ENCODE measurements around the gene GTF3C4.

DNA sequence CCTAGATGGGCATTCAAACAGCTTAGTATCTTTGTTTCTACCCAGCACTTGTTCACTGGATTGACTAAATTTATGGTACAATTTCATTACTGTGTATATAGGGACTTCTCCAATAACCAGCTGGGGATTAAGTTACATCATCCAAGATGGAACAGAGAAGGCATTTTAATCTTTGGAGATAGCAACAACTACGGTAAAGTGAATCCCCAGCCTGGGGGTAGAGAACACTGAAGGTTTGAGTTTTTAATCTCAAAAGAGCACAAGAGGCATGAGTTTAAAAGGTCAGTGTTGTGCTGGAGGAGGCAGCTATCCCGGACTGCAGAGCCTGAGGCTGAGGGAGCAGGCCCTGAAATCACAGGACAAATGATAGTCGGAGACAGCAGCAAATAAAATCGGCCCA lies 29.0 kb upstream of the GTF3C4 start:
- TF ChIP-seq, protein P1, sequence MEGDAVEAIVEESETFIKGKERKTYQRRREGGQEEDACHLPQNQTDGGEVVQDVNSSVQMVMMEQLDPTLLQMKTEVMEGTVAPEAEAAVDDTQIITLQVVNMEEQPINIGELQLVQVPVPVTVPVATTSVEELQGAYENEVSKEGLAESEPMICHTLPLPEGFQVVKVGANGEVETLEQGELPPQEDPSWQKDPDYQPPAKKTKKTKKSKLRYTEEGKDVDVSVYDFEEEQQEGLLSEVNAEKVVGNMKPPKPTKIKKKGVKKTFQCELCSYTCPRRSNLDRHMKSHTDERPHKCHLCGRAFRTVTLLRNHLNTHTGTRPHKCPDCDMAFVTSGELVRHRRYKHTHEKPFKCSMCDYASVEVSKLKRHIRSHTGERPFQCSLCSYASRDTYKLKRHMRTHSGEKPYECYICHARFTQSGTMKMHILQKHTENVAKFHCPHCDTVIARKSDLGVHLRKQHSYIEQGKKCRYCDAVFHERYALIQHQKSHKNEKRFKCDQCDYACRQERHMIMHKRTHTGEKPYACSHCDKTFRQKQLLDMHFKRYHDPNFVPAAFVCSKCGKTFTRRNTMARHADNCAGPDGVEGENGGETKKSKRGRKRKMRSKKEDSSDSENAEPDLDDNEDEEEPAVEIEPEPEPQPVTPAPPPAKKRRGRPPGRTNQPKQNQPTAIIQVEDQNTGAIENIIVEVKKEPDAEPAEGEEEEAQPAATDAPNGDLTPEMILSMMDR (IDR thresholded peaks at IDR 0.05) = no peak
- TF ChIP-seq POLR2AphosphoS5 (IDR thresholded peaks at IDR 0.05) (no peak), POLR2A (IDR thresholded peaks at IDR 0.05) (no peak), EP300 (IDR thresholded peaks at IDR 0.05) (no peak)
